Osteoblast (primary cell): ENCODE measurements around the gene STK40. TPM values are rescaled to one million over a fixed set of nuclear protein-coding genes. Genes with fewer than 3 reads are reported as not detected.

Source experiments
- DNase-seq: peaks from one replicate; pipeline ENCODE4 v3.0.0; 2011; ENCODE audit warnings: low spot score, mixed read lengths; ENCODE audit not compliant: insufficient read length; ENCODE audit errors: missing footprints
- H2AFZ ChIP-seq: 2 replicates; pipeline ENCODE4 v1.6.0; 2011; ENCODE audit warnings: mild to moderate bottlenecking, low read length
- H3K27ac ChIP-seq: 2 replicates; pipeline ENCODE4 v1.5.1; 2011; ENCODE audit warnings: mild to moderate bottlenecking, low read depth, low read length, moderate library complexity
- H3K27me3 ChIP-seq: 2 replicates; pipeline ENCODE4 v1.6.0; 2012; ENCODE audit warnings: mild to moderate bottlenecking, control low read depth, inconsistent platforms, low read length, moderate library complexity; ENCODE audit not compliant: insufficient read depth
- H3K36me3 ChIP-seq: 2 replicates; pipeline ENCODE4 v1.5.1; 2011; ENCODE audit warnings: mild to moderate bottlenecking, low read length, control low read depth, moderate library complexity; ENCODE audit not compliant: insufficient read depth
- H3K4me1 ChIP-seq: 2 replicates; pipeline ENCODE4 v1.5.1; 2011; ENCODE audit warnings: mild to moderate bottlenecking, low read length, control low read depth, moderate library complexity; ENCODE audit not compliant: insufficient read depth
- H3K4me2 ChIP-seq: 2 replicates; pipeline ENCODE4 v1.6.0; 2011; ENCODE audit warnings: mild to moderate bottlenecking, low read length; ENCODE audit not compliant: insufficient read depth
- H3K4me3 ChIP-seq: fragments of 200-600 bp; sonication (generic); 3 replicates; pipeline ENCODE4 v1.5.1; 2012; ENCODE audit warnings: mild to moderate bottlenecking, low read length, inconsistent platforms; ENCODE audit not compliant: insufficient read depth
- H3K79me2 ChIP-seq: 2 replicates; pipeline ENCODE4 v1.6.0; 2012; ENCODE audit warnings: mild to moderate bottlenecking, low read length, control low read depth, inconsistent platforms; ENCODE audit not compliant: insufficient read depth
- H3K9me3 ChIP-seq: 2 replicates; pipeline ENCODE4 v1.5.1; 2011; ENCODE audit warnings: low read depth, low read length, control low read depth
- H4K20me1 ChIP-seq: 2 replicates; pipeline ENCODE4 v1.6.0; 2012; ENCODE audit warnings: mild to moderate bottlenecking, low read length, control low read depth; ENCODE audit not compliant: insufficient read depth
- small RNA-seq: library from RNA; depleted of rRNA; stranded (forward); fragments of <200 nt; gene quantifications from one replicate; pipeline ENCODE3, GENCODE V24; 2012
- total RNA-seq: library from RNA; depleted of rRNA; stranded (reverse); fragments of >200 nt; gene quantifications from 2 replicates; pipeline ENCODE4 v1.2.3, GENCODE V29; 2012
- TF ChIP-seq, protein P1 (sequence below): IDR thresholded peaks from 2 replicates; pipeline ENCODE4 v1.5.1; 2011; ENCODE audit warnings: mild to moderate bottlenecking, low read depth, low read length, moderate library complexity; ENCODE audit errors: extremely low read depth

Gene STK40
- total RNA-seq, 1 donor: 11.9 TPM

DNA sequence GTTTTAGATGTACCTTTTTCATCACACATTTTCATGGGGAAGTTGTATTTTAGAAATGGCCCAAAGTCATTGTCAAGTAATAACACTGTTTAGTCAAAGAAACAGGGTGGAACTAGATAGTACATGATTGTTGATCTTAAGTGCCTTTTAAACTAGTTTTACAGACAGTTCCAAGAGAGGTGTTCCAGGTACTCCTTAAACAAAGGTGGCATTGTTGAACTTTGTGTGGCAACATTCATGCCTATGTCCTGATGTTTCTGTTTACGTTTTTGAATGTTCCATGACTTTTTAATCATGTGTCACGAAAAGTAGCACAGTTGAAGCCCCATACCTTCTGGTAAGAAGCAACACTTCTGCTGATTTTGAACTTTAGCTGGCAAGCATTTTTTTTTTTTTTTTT, 88.7 kb downstream of the STK40 start:
- H3K27me3 ChIP-seq: no peaks in the 10 kb centered on the region
- no peak overlapping the region for H3K4me2 ChIP-seq
- H3K36me3 ChIP-seq: peaks cover 83% of the 10 kb centered on the region
- no peak for DNase-seq
- peaks cover 10% of the 10 kb centered on the region for H4K20me1 ChIP-seq
- TF ChIP-seq, protein P1, sequence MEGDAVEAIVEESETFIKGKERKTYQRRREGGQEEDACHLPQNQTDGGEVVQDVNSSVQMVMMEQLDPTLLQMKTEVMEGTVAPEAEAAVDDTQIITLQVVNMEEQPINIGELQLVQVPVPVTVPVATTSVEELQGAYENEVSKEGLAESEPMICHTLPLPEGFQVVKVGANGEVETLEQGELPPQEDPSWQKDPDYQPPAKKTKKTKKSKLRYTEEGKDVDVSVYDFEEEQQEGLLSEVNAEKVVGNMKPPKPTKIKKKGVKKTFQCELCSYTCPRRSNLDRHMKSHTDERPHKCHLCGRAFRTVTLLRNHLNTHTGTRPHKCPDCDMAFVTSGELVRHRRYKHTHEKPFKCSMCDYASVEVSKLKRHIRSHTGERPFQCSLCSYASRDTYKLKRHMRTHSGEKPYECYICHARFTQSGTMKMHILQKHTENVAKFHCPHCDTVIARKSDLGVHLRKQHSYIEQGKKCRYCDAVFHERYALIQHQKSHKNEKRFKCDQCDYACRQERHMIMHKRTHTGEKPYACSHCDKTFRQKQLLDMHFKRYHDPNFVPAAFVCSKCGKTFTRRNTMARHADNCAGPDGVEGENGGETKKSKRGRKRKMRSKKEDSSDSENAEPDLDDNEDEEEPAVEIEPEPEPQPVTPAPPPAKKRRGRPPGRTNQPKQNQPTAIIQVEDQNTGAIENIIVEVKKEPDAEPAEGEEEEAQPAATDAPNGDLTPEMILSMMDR: no peak
- H2AFZ ChIP-seq: no peak overlapping the region
- peaks cover 26% of the 10 kb centered on the region for H3K79me2 ChIP-seq
- H3K4me3 ChIP-seq: no peak overlapping the region
- no peak overlapping the region for H3K27ac ChIP-seq
- no peaks in the 10 kb centered on the region for H3K9me3 ChIP-seq
- peaks cover 12% of the 10 kb centered on the region for H3K4me1 ChIP-seq

DNA sequence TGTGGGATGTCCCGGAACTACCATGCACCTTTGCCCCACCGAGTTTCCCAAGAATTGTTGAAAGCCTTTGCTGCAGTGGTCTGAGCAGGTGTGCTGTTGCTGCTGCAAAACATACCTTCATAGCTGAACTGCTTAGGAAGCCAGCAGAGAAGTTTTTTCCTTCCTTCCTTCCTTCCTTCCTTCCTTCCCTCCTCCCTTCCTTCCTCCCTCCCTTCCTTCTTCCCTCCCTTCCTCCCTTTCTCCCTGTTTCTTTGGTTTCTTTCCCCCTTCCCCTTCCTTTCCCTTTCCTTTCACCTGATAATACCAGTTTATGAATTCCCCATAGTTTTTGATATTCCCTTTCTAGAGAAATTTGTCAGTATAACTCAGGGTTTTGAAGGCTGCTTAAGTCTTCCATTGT, 90.3 kb downstream of the STK40 start:
- Histone ChIP-seq H3K4me2 (no peak overlapping the region), H3K79me2 (peaks cover 42% of the 10 kb centered on the region), H4K20me1 (peaks cover 7% of the 10 kb centered on the region), H3K36me3 (peaks cover 83% of the 10 kb centered on the region), H2AFZ (no peak overlapping the region), H3K27ac (no peak overlapping the region), H3K4me3 (no peak overlapping the region), H3K27me3 (no peaks in the 10 kb centered on the region), H3K4me1 (peaks cover 11% of the 10 kb centered on the region), H3K9me3 (no peaks in the 10 kb centered on the region)
- TF ChIP-seq, protein P1: no peak
- DNase-seq: no peak

Small RNA genes within 50 kb of the gene (small RNA-seq; reads per million reads assigned to genes)
- gene RNU4-27P: not detected
- 1.6 reads per million, percentile 54 among the genes with 10 or more reads in this experiment for gene SNORA63C

Other genes with a start within 250 kb of the STK40 start
- gene TRAPPC3, start 236.4 kb downstream of the STK40 start, total RNA-seq: 93.4 and 111 TPM in 2 replicates
- gene MAP7D1, start 229.8 kb downstream of the STK40 start, total RNA-seq: 106 and 132 TPM in 2 replicates
- gene THRAP3, start 161.5 kb downstream of the STK40 start, total RNA-seq: 127 and 137 TPM in 2 replicates
- 1.8 and 2.2 TPM in 2 replicates for gene SH3D21, start 79.6 kb downstream of the STK40 start, total RNA-seq
- gene EVA1B, start 62.3 kb downstream of the STK40 start, total RNA-seq: 119 and 135 TPM in 2 replicates
- 4.4 and 6.2 TPM in 2 replicates for gene LSM10, start 12.0 kb upstream of the STK40 start, total RNA-seq
- gene OSCP1, start 64.5 kb upstream of the STK40 start, total RNA-seq: 14.5 and 15.6 TPM in 2 replicates
- 77.1 and 77.2 TPM in 2 replicates for gene MRPS15, start 78.5 kb upstream of the STK40 start, total RNA-seq
- not detected in 2 replicates for gene CSF3R, start 97.0 kb upstream of the STK40 start, total RNA-seq